T-helper 1 cell (primary cell): ENCODE results near the gene SUN3.

Source experiments
- DNase-seq, 5 donors: peaks; one replicate each; pipeline ENCODE4 v3.0.0-alpha.2; 2012 to 2020
- total RNA-seq, 4 donors: gene quantifications; one replicate each; lab custom pipeline; 2026; lab: John Stamatoyannopoulos, UW

SUN3 gene
- total RNA-seq = 0 to 0.80 (median 0.21) reads per million in 4 donors

- DNase-seq = no peak
These were observed at the start of gene SUN3 for GRCh38 chr7:48028938-48029337. TSS of gene SUN3 (minus strand) at chr7:48029107. CDS start at chr7:48028938, 169 bp downstream.

GRCh38 chr7:48078470-48078869 lies 49.6 kb upstream of the SUN3 start:
- DNase-seq = no peak

- no peak for DNase-seq
These were observed 48.5 kb upstream of the SUN3 start for GRCh38 chr7:48077423-48077822.

GRCh38 chr7:48074204-48074654 lies 45.3 kb upstream of the SUN3 start:
- DNase-seq = no peak

GRCh38 chr7:48067475-48067874 lies 38.6 kb upstream of the SUN3 start:
- DNase-seq = no peak

- no peak for DNase-seq
These were observed 35.1 kb upstream of the SUN3 start for GRCh38 chr7:48063985-48064384.

- no peak for DNase-seq
These were observed 30.8 kb upstream of the SUN3 start for GRCh38 chr7:48059706-48060105.

GRCh38 chr7:48058990-48059389 lies 30.1 kb upstream of the SUN3 start:
- DNase-seq = no peak

- DNase-seq = no peak
These were observed 24.8 kb upstream of the SUN3 start for GRCh38 chr7:48053736-48054135.

GRCh38 chr7:48052748-48053147 lies 23.8 kb upstream of the SUN3 start:
- DNase-seq = peak in 1 of 5 donors; percentile 11

- DNase-seq = no peak
These were observed 20.9 kb upstream of the SUN3 start for GRCh38 chr7:48049850-48050249.

- DNase-seq = no peak
These were observed 19.2 kb upstream of the SUN3 start for GRCh38 chr7:48048113-48048512.

- peak in 1 of 5 donors; percentile 28 for DNase-seq
These were observed 17.6 kb upstream of the SUN3 start for GRCh38 chr7:48046458-48046857.

- no peak for DNase-seq
These were observed 16.4 kb upstream of the SUN3 start for GRCh38 chr7:48045195-48045765.

- DNase-seq = no peak
These were observed 13.7 kb upstream of the SUN3 start for GRCh38 chr7:48042636-48043035.

GRCh38 chr7:48042216-48042615 lies 13.3 kb upstream of the SUN3 start:
- no peak for DNase-seq

GRCh38 chr7:48041653-48041970 lies 12.7 kb upstream of the SUN3 start:
- no peak for DNase-seq

- no peak for DNase-seq
These were observed 12.2 kb upstream of the SUN3 start for GRCh38 chr7:48040944-48041652.

GRCh38 chr7:48038815-48039506 lies 10.1 kb upstream of the SUN3 start:
- no peak for DNase-seq

- DNase-seq = no peak
These were observed 7.1 kb upstream of the SUN3 start for GRCh38 chr7:48035967-48036478.

GRCh38 chr7:48035301-48035966 lies 6.5 kb upstream of the SUN3 start, which contains the start of gene C7orf57:
TSS of gene C7orf57 (plus strand) at chr7:48035543. CDS start at chr7:48036309, 766 bp downstream.
- DNase-seq = peak; percentile 68 to 86 (median 76)

- DNase-seq = no peak
These were observed 5.0 kb upstream of the SUN3 start for GRCh38 chr7:48033922-48034321.

GRCh38 chr7:48031111-48031510 lies 2.2 kb upstream of the SUN3 start:
- no peak for DNase-seq
